Activated T-helper 1 cell treated with anti-CD3 and anti-CD28 coated beads, Interleukin-2, amount 50 U/mL, for 16 hours (primary cell): Measurements from ENCODE around the gene APBB2.

Source experiments
- DNase-seq, 2 donors: peaks; one replicate each; pipeline ENCODE4 v3.0.0-alpha.2; 2020; ENCODE audit warnings: low read depth in 1 of 2, low spot score in 1 of 2

The APBB2 gene

DNA sequence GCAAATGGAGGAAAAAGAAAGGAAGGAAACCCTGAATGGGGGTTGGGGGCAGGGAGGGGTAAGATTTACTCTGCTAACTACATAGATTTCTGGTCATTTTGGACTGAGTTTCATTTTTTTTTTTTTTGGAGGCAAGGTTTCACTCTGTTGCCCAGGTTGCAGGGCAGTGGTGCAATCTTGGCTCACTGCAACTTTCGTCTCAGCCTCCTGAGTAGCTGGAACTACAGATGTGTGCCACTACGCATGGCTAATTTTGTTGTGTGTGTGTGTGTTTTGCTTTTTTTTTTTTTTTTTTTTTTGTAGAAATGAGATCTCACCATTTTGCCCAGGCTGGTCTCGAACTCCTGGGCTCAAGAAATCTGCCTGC, 223.5 kb downstream of the APBB2 start:
- no peak for DNase-seq

DNA sequence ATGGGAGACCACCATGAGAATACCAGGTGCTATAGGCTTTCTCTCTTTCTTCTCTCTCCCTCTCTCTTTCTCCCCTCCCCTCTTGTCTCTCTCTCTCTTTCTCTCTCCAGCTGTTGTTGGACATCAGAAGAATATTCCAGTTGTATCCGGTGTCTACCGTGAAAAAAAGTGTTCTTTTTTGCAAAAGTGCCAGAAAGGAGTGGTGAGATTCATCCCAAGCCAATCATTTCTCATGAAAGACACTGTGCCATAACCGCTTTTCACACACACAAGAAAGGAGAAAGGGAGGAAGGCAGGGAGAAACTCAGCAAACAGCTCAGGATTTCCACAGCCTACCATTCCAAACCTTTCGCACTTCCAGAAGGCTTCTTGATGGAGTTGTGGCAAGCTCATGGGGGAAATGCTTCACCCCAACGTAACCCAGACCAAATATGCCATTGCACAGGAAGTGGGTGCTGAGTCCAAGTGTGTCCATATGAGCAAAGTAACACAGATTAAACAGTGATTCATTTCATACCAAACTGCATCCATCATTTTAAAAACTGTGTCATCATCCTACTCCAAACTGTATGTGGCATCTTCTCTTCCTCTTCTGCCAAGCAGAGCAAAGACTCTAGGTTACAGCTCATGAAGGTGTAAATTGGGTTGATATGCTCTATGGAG, 224.0 kb downstream of the APBB2 start:
- no peak for DNase-seq

DNA sequence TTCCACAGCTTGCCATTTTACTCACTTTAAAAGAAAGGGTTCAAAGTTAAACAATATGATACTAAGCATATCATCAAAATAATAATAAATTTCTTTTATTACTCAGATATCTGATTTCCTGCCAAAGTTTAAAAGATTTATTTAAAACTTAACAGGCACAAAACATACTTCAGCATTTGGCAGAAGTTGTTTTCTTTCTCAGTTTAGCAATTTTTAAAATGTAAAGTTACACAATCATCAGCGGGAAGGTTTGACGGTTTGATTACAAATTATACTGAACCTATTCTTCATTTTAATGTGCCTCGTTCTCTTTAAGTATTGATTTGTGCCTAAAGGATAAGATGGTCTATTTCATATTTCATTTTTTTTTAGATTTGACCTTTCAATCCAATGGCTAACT, 227.2 kb downstream of the APBB2 start:
- no peak for DNase-seq

DNA sequence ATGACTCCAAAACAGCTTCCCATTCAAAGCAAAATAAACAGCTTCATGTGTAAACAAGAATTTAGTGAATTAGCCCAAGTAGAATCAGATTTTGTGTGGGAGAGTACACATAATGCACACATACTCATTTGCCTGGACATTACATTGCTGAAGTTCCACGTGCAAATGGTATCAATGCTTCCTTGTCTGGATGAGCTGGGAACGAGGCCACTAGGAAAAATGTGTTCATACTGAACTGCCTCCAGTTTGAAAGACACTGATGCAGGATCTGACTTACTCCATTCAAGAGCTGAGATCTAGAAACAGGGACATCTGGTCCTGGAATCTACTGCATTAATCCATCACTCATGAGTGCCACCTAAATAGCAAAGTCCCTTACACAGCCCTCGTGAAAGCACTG, 228.0 kb downstream of the APBB2 start:
- no peak for DNase-seq

DNA sequence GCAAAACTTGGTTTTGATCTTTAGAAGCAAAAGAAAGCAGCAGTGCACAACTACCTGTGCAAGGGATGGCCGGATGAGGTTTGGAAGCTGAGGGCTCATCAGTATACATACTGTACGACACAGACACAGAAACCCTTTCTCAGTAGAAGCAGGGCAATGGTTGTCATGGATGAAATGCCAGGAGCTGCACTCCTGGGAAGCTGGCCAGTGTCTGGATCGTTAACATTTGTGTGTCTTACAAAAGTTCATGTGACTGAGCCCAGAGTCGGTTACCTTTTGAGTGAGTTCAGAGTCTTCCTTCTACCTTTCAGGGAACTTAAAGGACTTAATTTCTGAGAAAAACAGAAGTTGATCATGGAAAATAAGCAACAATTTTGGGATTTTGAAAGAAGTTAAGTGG, 230.3 kb downstream of the APBB2 start:
- DNase-seq, result no peak

DNA sequence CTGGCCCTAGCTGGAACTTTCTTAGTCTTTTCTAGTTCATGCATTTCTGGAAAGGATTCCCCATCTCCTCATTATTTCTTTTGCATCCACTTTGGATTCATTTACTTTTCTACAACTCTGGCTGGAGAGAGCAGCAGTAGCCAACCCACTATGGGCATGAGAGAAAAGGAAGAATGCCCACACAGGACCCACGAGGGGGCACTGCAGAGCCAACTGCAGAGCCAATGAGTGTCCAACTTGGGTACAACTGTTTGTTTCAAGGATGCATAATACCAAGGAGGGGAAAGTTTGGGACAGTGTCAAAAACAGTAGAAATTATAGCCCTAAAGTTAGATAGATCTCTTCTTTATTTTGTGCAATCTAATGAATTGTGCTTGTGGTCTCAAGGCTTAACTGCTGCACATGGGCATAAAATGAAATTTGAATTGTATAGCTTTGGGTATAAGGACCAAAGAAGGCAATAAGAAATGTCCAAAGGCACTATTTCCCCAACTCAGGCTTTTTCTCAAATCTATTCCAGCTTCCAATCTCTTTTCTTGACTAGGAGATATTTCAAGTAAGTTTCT, 233.9 kb downstream of the APBB2 start:
- no peak for DNase-seq

DNA sequence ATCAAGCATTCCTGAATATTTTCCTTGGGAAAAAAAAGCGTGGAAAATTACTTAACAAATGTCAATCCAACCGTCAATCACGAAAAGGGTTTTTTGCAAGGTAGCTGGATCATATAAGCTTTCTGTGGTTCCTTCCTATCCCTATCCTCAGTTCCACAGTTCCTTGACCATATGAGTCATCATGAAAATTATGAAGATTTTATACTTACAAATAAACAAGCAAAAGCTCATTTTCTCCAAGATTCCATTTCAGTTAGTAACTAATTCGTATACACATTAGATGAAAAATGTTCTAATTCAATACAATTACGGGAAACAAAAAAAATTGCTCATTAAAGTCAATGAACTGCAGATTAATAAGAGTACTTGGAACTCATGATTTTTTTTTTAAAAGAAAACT, 235.8 kb downstream of the APBB2 start:
- no peak for DNase-seq

DNA sequence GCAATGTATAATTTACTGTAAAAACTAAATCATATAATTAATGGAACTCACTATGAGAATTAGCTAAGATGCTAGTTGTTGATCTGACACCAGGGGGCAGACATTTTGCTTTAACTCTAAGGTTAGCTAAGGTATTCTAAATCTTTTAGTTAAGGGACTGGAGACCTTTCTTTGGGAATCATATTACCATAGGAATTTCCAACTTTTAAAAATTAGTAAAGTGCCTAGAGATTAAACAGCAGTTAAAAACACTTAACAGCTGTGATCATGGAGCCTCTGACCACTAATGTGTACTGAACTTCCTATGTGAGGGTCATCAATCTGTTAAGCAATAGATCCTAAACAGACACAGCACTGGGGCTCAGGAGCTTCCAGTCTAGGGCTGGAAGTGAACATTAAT, 238.0 kb downstream of the APBB2 start:
- no peak for DNase-seq

DNA sequence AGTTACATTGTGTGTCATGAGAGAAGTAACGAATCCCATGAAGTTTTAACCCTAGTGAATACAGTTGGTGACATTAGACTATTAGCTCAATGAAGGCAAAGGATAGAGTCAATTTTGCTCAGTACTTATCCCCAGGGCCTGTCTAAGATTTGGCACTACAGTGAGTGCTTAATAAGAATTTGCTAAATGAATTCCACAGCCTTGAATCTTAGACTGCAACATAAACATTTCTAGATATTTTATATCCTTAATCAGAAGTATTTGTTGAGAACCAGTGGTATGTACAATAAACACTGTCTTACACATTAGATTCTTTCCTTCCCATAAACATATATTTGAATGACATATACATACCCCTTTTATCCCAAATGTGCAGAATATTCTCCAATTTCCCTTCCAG, 241.6 kb downstream of the APBB2 start:
- no peak for DNase-seq

DNA sequence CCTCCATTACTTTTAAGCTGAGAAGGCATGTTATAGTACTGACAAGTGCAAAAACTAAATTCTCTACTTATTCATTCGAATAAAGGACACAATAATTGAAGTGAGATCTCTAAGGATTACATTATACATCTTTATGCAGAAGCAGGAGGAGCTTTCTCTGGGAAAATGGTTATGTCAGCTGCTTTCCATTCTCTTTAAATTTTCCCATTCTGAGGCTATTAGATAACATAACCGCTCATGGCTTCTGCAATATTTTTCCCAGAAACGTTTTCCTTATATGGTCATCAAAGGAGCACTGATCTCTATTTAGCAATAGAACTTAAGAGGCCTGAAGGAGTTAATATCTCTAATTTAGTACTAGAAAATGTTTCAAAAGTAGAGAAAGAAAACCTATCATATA, 243.0 kb downstream of the APBB2 start:
- no peak for DNase-seq

DNA sequence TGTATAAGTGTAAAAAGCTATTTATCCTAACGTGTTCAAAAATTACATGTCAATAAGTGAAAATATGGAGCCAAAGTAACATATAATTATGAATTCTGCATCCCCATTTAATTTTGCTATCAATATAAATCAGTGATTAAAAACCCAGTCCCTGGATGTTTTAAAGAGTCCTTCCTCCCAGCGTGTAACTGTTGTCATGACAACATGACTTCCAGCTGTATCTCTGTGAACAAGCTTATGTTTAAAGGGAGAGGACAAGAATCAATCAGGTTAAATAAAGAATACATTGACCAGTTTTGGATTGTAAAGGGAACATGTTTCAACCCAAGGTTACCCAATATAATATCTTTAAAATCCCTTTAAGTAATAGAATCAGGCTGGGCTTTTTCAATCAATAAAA, 244.8 kb downstream of the APBB2 start:
- no peak for DNase-seq

DNA sequence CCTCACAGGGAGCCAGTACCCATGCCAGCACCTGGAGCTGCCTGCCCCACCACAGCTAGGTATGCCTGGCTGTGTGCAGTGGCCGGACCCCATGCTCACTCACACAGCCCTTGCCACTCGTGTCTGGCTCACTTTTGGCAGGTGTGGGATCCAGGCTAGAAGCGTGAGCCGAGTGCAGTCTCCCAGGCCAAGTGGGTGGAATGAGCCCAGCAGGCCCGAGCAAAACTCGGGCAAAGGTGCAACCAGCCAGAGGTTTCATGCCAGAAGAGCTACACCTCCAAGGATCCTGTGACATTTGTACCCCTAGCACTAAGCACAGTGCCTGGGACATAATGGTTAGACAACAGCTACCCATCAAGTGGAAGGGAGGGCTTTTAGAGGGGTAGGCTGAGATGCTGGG, 246.8 kb downstream of the APBB2 start:
- DNase-seq, result no peak

DNA sequence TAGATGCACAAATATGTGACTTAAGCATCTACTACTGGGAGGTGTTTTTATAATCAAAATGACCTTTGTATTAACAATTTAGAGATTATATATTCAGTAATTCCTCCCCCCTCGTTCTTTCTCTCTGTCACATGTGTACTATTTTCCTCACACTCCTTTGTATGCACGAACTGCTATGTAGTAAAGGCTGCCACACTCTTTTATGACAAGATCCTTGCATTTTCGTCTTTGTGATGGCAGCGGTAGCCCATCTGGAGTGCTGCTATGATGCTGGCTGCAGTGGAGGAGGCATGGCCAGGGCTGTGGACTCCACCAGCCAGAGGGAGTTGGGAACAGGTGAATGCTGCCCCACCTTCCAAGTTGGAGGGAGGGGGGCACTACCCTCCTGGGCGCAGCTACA, 248.3 kb downstream of the APBB2 start:
- no peak for DNase-seq

DNA sequence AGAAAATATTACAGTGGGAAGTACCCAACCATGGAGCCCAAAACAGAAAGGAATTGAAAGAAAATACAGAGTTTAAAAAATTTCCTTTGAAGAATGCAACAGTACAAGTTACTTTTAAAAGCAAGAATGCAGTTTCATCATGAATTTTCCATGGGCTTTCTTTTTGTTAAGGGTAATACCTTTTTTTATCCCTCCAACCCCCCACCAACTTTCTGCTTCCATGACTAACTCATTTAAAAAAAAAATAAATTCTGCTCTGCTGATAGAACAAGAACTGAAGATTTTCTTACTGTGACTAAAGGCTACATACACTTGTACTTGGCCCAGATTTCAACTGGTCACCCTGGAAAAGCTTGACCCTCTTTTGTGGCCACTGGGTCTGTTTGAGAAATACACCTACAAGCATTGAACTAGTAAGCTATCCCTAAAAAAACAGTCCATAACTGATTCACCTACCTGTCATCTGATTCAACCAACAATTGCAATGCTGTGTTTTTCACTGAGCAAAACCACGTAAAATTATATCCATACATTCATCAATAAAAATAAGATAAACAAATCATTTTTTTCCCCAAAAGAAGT, 250.4 kb downstream of the APBB2 start:
- no peak for DNase-seq

DNA sequence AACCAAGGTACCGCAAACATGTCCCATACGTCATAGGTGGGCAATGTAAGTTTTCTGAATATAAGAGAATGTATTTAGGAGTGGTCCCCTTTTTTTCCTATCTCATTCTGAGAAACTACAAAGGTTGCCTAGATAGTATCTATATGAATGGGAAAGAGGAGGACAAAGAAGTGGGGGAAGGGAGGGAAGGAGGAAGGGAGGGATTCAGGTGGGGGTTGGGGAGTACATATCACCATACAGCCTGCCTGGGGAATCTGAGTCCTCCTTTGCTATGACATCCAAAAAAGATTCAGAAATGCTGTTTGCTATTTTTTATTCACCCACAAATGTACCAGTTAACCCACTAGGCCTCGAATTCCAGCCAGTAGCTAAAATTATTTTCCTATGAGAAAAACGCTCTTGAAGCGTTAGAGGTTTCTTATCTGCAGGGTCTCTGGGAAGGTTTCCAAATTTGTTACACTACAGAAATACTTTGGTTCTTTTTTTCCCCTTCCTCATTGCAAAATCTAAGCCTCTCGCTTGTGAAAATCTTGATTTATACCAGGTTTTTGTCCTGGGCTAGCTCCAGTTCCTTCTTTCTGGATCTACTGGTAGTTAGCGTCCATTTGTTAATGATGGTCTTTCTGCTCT, 251.7 kb downstream of the APBB2 start:
- no peak for DNase-seq

DNA sequence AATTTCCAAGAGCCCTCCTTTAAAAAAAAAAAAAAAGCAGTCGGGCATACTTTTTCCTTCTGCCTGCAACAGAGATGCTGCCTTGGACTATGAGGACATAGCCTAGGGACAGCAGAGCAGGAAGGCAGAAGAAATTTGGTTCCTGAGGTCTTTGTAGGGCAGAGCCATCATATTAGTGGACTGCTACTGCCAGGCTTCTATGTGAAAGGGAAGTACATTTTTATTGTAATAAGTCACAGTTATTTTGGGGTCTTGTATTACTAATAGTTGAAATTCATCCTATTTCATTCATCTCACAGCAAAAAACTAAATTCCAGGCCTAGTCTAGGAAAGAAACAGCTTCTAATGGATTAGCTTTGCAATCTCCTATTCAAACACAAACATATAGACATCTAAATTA, 253.4 kb downstream of the APBB2 start:
- no peak for DNase-seq

DNA sequence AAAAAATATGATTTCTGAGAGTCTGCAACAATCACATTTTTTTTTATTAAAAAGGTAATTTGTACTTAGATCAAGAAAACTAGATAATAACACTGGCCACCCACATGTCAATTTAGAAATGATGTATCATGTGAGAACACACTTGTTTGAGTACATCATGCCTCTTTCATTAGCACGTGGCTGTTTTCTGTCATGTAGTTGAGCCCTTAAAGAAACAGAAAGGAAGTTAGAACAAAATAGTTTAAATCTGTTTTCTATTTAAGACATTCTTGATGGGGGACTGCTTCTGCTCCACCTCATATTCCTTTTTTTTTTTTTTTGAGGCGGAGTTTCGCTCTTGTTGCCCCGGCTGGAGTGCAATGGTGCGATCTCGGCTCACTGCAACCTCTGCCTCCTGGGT, 257.1 kb downstream of the APBB2 start:
- DNase-seq, result no peak

DNA sequence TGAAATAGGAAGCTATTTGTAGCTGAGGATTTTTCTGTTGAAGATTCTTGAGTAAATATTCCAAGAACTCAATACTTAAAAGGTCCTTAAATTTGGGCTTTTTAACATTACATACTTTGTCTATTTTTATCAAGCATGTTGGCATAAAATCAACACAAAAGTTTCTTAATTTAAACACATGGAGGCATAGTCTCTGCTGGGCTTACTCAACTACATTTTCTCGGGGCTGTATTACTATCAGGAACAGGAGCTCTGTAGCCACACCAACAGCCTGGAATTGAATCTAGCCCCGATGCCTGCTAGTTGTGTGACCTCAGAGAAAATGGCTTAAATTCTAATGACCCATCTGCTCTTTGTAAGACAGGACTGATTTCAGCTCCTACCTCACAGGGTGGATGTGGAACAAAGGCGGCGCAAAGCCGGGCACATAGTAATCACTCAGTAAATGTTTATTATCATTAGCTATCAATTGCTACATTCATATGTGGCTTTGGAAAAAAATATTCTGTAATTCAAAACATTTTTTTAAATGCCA, 257.6 kb downstream of the APBB2 start:
- no peak for DNase-seq

DNA sequence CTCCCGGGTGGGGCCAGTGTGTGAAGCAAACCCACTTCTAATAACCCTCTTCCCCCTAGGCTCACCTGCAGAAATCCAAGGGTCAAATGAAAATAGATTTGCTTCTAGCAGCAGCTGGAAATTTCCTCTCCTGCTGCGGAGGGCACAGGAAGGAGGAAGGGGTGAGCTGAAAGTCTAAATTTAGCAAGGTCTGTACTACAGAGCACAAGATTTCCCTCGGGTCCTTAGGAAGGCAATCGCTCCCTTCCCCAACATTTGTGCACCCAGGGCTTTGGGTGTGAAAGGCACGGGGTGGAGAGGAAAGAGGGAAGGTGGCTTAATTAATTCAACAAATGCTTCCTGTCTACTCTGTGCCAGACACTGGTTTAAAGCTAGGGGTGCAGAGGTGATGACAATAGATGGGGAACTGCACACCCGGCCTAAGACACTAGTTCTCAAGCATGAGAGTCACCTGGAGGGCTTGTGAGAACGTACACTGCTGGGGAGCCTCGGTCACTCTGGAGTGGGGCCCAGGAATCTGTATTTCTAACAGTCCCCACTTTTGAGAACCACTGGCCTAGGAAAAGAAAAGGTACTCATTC, 260.2 kb downstream of the APBB2 start:
- no peak for DNase-seq

DNA sequence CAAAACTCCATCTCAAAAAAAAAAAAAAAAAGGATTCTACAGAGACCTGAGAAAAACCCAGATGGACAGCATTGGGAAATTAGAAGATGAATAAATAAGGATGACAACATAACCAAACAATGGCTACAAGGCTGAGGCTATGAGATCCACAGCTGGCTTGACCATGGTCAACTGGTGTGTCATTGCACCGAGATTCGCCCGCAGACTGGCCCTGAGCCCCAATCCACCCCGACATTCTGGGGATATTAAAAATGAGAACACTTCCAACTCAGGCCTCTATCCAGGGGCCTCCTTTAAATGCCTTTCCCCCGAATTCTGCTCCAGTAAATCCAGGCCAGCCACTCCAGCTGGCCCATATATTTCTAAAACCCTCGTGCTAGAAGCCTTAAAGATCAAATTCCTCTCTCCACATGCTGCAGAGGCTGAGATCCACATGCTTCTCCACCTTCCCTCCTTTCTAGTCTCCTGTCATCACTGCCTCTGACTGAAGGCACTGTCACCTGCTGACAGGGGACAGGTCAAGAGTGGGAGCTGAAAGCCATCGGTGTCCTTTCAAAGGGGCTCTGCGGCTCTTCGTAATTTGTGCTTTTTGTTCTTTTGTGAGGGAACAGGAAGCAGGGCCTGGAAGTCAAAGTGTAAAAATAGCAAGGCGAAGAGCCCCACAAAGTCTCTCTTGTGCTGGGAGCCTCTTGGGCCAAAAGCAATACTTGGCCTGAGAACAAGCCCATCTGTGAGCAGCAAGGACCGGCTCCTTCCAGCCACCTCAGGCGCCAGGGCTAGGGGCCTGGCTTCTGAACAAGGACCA, 260.9 kb downstream of the APBB2 start:
- DNase-seq, result no peak

DNA sequence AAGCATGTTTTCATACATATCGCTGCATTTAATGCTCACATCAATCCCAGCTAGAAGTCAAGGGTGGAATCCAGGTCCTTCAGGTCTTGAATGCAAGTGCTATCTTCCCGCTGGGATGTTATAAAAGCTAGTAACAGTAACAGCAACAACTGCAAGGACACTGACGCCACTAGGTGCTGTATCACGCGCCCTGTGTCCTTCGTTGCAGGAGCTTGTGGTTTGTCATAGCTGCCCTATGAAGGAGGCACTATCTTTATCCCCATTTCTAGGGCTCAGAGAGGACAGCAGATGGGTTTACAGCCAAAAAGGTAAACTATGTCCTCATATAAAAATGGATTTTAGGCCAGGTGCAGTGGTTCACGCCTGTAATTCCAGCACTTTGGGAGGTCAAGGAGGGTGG, 261.7 kb downstream of the APBB2 start:
- DNase-seq, result no peak
